ENCODE results near the gene RHOBTB1. TPM values are rescaled to one million over a fixed set of nuclear protein-coding genes. Genes with fewer than 3 reads are reported as not detected.

Gene RHOBTB1, protein sequence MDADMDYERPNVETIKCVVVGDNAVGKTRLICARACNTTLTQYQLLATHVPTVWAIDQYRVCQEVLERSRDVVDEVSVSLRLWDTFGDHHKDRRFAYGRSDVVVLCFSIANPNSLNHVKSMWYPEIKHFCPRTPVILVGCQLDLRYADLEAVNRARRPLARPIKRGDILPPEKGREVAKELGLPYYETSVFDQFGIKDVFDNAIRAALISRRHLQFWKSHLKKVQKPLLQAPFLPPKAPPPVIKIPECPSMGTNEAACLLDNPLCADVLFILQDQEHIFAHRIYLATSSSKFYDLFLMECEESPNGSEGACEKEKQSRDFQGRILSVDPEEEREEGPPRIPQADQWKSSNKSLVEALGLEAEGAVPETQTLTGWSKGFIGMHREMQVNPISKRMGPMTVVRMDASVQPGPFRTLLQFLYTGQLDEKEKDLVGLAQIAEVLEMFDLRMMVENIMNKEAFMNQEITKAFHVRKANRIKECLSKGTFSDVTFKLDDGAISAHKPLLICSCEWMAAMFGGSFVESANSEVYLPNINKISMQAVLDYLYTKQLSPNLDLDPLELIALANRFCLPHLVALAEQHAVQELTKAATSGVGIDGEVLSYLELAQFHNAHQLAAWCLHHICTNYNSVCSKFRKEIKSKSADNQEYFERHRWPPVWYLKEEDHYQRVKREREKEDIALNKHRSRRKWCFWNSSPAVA
- not detected for total RNA-seq
- 0.32 TPM for polyA plus RNA-seq (2013, experiment 1 of 2)
- 0.68 TPM for polyA plus RNA-seq (2013, experiment 2 of 2)
- 0 to 1.9 (median 0.16) reads per million in 172 experiments for total RNA-seq

- peaks cover 0 to 16% of the 10 kb centered on the region in 2 experiments for H3K9me3 ChIP-seq (ENCODE audit: control insufficient read depth in 1 of 2, insufficient read depth in 1 of 2, low read length in 2 of 2)
Observed at GRCh38 chr10:60944058-60944909, at the start of gene RHOBTB1. Gene RHOBTB1 (minus strand): TSS chr10:60944185. CDS start chr10:60911542, 32,643 bp downstream.

GRCh38 chr10:60992636-60993035, 48.7 kb upstream of the RHOBTB1 start:
- Histone ChIP-seq H3K27me3 (ENCODE audit: control insufficient read depth in 1 of 2, insufficient read depth in 2 of 2, low read length in 2 of 2) (no peaks in the 10 kb centered on the region), H3K4me3 (ENCODE audit: low read length) (no peak overlapping the region), H3K4me1 (ENCODE audit: insufficient read depth, low read length) (no peaks in the 10 kb centered on the region), H3K27ac (ENCODE audit: low read depth in 1 of 2, low read length in 2 of 2) (no peak overlapping the region), H3K9me3 (ENCODE audit: control insufficient read depth in 1 of 2, insufficient read depth in 1 of 2, low read length in 2 of 2) (no peaks in the 10 kb centered on the region), H3K36me3 (ENCODE audit: insufficient read depth, low read length) (no peaks in the 10 kb centered on the region)
- no peaks in the 10 kb centered on the region for H3K9me3 Mint-ChIP-seq
- no peak overlapping the region for H3K27ac Mint-ChIP-seq
- POLR2A ChIA-PET = no interaction called here
- TF ChIP-seq, protein P1, sequence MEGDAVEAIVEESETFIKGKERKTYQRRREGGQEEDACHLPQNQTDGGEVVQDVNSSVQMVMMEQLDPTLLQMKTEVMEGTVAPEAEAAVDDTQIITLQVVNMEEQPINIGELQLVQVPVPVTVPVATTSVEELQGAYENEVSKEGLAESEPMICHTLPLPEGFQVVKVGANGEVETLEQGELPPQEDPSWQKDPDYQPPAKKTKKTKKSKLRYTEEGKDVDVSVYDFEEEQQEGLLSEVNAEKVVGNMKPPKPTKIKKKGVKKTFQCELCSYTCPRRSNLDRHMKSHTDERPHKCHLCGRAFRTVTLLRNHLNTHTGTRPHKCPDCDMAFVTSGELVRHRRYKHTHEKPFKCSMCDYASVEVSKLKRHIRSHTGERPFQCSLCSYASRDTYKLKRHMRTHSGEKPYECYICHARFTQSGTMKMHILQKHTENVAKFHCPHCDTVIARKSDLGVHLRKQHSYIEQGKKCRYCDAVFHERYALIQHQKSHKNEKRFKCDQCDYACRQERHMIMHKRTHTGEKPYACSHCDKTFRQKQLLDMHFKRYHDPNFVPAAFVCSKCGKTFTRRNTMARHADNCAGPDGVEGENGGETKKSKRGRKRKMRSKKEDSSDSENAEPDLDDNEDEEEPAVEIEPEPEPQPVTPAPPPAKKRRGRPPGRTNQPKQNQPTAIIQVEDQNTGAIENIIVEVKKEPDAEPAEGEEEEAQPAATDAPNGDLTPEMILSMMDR (IDR thresholded peaks at IDR 0.05) = no peak
- peaks cover 19% of the 10 kb centered on the region for H3K27me3 Mint-ChIP-seq
- ATAC-seq (ENCODE audit: poor library complexity) (no peak), DNase-seq (no peak)
- intact Hi-C loops (cut with DNase I, micrococcal nuclease) = no loop called here
- H3K4me1 Mint-ChIP-seq (ENCODE audit: low read depth) = no peaks in the 10 kb centered on the region
- H3K4me3 Mint-ChIP-seq = no peak overlapping the region
- CTCF ChIA-PET = no interaction called here
- H3K36me3 Mint-ChIP-seq (ENCODE audit: low read depth) = no peaks in the 10 kb centered on the region

More at GRCh38 chr10:60944058-60944909, at the start of gene RHOBTB1:
- Mint-ChIP-seq H3K27ac (no peak within 1 kb of the TSS), H3K36me3 (ENCODE audit: low read depth) (no peaks in the 10 kb centered on the region), H3K9me3 (no peaks in the 10 kb centered on the region), H3K4me1 (ENCODE audit: low read depth) (peaks cover 18% of the 10 kb centered on the region), H3K4me3 (peak within 1 kb of the TSS; percentile 74), H3K27me3 (peaks cover 83% of the 10 kb centered on the region)
- DNase-seq (peak in 6 of 14 experiments; percentile 6 to 41 (median 27)), ATAC-seq (ENCODE audit: poor library complexity) (peak; percentile 72)
- intact Hi-C loops (cut with DNase I, micrococcal nuclease) = no loop called here
- POLR2A ChIA-PET = no interaction called here
- TF ChIP-seq, protein P1 (IDR thresholded peaks at IDR 0.05) = no peak
- CTCF ChIA-PET = no interaction called here
- peaks cover 17% of the 10 kb centered on the region for H3K4me1 ChIP-seq (ENCODE audit: insufficient read depth, low read length)
- H3K36me3 ChIP-seq (ENCODE audit: insufficient read depth, low read length) = no peaks in the 10 kb centered on the region
- peaks cover 20 to 40% of the 10 kb centered on the region in 2 experiments for H3K27me3 ChIP-seq (ENCODE audit: control insufficient read depth in 1 of 2, insufficient read depth in 2 of 2, low read length in 2 of 2)
- H3K4me3 ChIP-seq (ENCODE audit: low read length) = peak within 1 kb of the TSS; percentile 45
- H3K27ac ChIP-seq (ENCODE audit: low read depth in 1 of 2, low read length in 2 of 2) = no peak within 1 kb of the TSS

GRCh38 chr10:60990663-60991062, 46.7 kb upstream of the RHOBTB1 start:
- Histone ChIP-seq H3K36me3 (ENCODE audit: insufficient read depth, low read length) (no peaks in the 10 kb centered on the region), H3K27ac (ENCODE audit: low read depth in 1 of 2, low read length in 2 of 2) (no peak overlapping the region), H3K27me3 (ENCODE audit: control insufficient read depth in 1 of 2, insufficient read depth in 2 of 2, low read length in 2 of 2) (no peaks in the 10 kb centered on the region), H3K4me1 (ENCODE audit: insufficient read depth, low read length) (no peaks in the 10 kb centered on the region), H3K4me3 (ENCODE audit: low read length) (no peak overlapping the region), H3K9me3 (ENCODE audit: control insufficient read depth in 1 of 2, insufficient read depth in 1 of 2, low read length in 2 of 2) (no peaks in the 10 kb centered on the region)
- Mint-ChIP-seq H3K27me3 (peaks cover 16% of the 10 kb centered on the region), H3K27ac (no peak overlapping the region), H3K4me1 (ENCODE audit: low read depth) (no peaks in the 10 kb centered on the region), H3K36me3 (ENCODE audit: low read depth) (no peaks in the 10 kb centered on the region), H3K4me3 (no peak overlapping the region), H3K9me3 (no peaks in the 10 kb centered on the region)
- ChIA-PET POLR2A (no interaction called here), CTCF (no interaction called here)
- intact Hi-C loops (cut with DNase I, micrococcal nuclease) = no loop called here
- no peak for ATAC-seq (ENCODE audit: poor library complexity)
- no peak for DNase-seq
- TF ChIP-seq, protein P1 (IDR thresholded peaks at IDR 0.05) = no peak

Measured in CD4-positive, alpha-beta T cell (primary cell).